SU-DHL-6 (cell line): ENCODE data around the gene CCR1.

Experiments
- CTCF ChIP-seq: fragments of 200-600 bp; sonication (generic); IDR thresholded peaks from one replicate; pipeline ENCODE4 v1.5.1; 2017; ENCODE audit warnings: antibody characterized with exemption, mild to moderate bottlenecking, low read length, moderate library complexity; ENCODE audit not compliant: insufficient read depth, poor library complexity, severe bottlenecking
- EZH2phosphoT487 ChIP-seq: fragments of 200-600 bp; sonication (generic), shearing (Covaris generic); conservative IDR thresholded peaks from 2 replicates; pipeline ENCODE4 v1.6.1; 2018; ENCODE audit warnings: mild to moderate bottlenecking, antibody characterized with exemption, low read length, moderate library complexity, mixed read lengths

DNA sequence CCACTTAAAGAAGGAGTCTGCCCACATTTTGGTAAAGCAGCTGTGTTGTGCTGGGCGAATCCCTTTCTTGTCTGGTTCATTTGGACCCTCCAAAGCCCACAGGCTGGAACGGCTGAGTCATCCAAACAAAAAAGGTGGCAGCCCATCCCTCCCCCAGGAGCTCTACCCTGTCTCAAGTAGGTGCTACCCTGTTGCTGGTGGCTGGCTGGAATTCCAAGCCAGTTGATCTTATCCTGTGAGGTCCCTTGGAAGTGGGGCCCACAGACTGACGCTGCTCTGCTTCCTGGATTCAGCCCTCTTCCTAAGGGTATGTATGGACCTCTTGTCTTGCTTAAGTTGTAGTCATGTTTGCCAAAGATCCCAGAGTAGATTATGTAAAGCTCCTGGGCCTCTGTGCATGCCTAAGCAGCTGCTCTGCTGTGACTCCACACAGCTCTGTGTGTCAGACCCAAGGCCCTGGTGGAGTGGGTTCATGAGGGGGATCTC, 44.5 kb downstream of the CCR1 start:
- TF ChIP-seq CTCF (no peak), EZH2phosphoT487 (no peak)
